NOMO-1 treated with DMSO at 0.1 percent for 48 hours (cell line): ENCODE data around the gene ACTL10.

Source experiments
- DNase-seq: peaks from one replicate; lab custom pipeline; 2025; ENCODE audit not compliant: unreplicated experiment; lab: John Stamatoyannopoulos, UW

The ACTL10 gene

DNA sequence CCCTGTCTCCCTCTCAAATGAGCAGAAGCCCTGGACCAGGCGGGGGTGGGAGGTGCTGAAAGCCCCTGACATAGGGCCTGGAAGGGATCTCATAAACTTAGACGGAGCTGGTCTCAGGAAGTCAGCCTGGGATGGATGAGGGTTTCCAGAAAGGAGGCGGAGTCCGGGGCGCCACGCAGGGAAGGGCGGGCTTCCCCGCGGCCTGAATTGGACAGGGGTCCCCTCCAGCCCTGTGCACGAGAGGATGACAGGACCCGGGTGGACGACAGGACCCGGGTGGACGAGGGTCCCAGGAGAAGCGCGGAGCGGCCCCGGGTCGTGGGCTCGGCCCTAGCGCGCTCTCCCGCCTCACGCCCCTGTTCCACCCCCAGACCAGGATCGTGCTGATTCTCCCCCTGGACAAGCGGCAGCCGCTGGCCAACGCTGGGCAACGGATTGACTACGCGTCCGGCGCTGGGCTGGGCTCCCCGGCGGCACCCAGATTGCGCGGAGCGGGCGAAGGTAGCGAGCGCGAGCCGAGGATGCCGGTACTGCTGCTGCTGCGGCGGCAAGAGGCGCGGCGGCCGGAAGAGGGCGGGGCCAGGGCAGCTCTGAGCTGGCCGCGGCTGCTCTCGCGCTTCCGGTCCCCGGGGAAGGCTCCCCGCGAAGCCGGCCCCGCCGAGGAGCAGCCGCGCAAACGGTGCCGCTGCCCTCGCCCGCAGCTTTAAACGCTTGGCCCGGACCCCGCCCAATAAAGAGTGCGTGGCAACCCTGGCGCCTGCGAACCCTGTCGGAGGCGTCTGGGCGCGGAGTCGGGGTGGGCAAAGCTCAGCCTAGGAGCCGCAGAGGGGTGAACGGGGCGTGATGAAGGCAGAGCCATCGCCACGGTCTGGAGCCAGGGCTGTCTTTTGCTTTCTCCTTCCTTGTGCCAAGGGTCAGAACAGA is 3.3 kb upstream of the ACTL10 start:
- DNase-seq, result peak; percentile 83

- DNase-seq, result no peak
Measured at GRCh38 chr20:33664085-33664761, 2.5 kb upstream of the ACTL10 start.

GRCh38 chr20:33664762-33665144 is 2.0 kb upstream of the ACTL10 start:
- no peak for DNase-seq

DNA sequence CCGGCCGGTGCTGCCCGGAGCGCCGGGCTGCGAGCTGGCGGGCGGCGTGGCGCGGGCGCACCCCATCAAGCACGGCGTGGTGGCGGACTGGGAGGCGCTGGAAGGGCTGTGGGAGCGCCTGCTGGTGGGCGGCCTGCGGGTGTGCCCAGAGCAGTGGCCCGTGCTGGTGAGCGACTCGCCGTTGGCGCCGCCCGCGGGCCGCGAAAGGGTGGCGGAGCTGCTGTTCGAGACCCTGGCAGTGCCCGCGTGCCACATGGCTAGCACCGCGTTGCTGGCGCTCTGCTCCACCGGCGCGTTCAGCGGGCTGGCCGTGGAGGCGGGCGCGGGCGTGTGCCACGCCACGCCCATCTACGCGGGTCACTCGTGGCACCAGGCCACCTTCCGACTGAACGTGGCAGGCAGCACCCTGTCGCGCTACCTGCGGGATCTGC is 517 bp downstream of the ACTL10 start:
- DNase-seq, result no peak

DNA sequence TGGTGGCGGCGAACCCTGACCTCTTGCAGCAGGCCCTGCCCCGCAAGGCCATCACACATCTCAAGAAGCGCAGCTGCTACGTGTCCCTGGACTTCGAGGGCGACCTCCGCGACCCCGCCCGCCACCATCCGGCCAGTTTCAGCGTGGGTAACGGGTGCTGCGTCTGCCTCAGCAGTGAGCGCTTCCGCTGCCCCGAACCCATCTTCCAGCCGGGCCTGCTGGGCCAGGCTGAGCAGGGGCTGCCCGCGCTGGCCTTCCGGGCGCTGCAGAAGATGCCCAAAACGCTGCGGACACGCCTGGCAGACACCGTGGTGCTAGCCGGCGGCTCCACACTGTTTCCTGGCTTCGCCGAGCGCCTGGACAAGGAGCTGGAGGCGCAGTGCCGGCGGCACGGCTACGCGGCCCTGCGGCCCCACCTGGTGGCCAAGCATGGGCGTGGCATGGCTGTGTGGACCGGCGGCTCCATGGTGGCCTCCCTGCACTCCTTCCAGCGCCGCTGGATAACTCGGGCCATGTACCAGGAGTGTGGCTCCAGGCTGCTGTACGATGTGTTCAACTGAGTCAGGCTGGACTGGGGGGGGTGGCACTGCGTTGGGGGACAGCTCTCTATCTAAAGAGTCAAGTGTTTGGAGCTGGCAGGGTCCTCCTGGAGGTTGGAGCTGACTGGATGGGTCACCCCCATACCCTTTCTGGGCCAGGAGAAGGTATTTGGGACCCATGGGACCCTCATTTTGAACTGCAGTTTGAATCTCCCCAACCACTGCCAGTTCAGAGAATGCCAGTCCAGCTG is 1.1 kb downstream of the ACTL10 start:
- peak; percentile 61 for DNase-seq

DNA sequence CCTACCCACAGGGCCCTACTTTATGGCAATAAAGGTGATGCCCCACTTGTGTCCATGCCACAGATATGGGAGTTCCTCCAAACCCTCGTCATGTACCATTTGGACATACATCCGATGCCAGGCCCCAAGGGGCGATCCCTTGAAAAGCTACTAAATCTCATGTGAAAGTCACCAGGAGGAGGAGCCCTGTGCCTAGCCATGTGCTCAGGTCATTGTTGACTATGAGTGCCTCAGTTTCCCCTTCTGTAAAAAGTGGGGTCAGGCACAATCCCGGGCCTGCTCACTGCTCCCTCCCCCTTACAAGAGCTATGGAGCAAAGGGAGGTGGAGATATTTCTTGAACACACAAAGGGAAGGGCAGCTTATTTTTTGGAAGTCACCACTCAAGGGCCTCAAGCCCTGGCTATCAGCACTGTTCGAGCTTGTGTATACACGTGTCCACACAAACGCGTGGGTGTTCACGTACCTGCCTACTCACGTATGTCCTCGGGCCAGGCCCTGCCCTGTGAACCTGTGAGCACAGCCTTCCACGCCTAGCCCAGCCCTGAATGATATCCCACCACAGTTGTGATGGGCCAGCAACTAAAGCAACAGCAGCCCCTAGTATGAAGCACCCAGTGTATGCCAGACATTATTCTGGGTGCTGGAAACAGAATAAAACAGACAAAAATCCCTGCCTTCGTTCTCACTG is 1.9 kb downstream of the ACTL10 start:
- no peak for DNase-seq

DNA sequence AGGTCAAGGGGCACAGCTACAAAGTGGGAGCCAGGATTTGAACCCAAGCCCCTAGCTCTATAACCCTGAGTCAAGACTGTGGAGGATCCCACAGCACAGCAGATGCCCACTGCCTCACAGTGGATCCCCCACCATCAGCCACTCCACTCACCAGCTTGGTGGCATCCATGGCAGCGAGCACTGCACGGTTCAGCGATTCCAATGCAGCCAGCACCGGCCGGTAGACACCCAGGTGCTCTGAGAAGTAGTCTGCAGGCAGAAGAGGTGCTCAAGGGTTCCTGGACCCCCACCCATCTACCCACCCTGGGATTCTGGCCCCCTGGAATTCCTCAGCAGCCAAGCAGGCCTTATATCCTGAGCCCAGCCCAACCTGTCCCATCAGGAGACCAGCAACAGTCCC is 2.5 kb downstream of the ACTL10 start:
- no peak for DNase-seq

GRCh38 chr20:33669873-33670640 is 3.3 kb downstream of the ACTL10 start:
- DNase-seq, result no peak

DNA sequence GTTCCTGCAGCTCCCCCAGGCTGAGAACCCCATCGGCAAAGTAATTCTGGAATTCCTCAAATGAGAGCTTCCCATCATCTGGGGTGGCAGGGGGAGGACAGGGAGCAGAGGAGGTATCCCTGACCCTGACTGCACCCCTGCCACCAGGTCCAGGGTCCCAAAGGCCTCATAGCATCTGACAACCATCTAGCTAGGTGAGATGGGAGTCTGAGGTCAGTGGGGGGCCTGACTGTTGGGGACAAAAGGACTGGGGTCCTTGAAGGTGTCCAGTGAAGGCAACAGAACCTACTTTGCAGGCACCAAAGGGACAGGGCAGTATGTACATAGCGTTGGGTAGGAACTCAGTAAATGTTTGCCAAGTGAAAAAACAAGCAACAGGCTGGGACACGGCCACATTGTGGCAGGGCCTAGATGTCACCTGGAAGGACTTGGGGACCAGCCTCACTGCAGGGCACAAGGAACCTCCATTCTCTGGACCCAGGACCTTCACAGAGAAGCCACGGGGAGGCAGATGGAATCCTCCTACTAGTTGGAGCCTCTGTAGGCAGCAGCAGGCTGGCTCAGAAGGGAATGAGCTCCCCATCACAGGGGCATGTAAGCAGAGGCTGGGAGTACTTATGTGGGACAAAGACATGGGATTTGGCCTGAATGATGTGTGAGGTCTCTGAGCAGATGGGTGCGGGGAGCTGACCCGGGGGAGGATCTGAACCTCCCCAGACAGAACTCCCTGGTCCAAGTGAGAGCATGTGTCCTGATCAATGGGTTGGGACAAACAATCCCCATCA is 4.2 kb downstream of the ACTL10 start:
- no peak for DNase-seq

- DNase-seq, result no peak
Measured at GRCh38 chr20:33671573-33672288, 5.0 kb downstream of the ACTL10 start.

DNA sequence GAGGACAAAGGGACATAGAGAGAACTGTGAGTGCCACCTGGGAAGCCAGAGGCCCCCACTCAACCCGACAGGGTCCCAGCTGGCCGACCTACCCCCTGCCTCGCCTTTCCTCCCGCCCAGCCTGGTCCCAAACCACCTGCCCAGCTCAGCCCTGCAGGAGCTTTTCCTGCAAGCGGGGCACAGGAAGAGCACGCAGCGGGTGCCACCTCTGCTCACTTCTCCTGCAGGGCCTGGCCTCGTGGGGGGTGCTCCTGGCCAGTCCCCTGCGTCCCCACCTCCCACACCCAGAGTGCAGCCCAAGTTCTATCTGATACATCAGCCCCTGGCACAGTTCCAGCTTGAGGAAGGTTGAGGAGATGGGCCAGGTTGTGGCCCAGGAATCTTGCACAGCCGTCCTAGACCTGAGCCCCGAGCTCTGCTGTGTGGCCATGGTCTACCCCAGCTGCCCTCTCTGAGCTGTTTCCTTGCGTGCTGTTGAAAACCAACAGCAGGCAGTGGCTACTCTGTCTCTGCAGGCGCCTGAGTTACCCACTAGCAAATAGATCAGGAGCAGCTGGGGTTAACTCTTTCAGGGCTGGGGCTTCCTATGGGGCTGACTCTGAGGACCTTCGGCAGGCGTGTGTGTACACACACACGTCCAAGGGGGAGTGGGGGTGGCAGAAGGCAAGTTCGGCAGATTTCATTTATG is 5.8 kb downstream of the ACTL10 start:
- peak; percentile 1 for DNase-seq

DNA sequence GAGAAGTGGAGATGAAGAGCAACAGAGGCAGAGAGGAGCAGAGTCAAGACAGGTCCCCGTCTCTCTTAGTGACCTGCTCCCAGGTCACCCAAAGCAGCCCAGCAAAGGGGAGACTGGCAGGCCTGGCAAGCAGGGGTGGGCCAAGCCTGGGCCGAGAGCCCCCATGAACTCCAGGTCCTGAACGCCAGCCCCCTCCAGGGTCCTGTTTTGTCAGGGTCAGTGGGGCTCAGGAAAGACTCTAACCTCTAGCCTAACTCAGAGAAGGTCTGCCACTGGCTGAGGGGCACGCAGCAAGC is 6.3 kb downstream of the ACTL10 start:
- no peak for DNase-seq

DNA sequence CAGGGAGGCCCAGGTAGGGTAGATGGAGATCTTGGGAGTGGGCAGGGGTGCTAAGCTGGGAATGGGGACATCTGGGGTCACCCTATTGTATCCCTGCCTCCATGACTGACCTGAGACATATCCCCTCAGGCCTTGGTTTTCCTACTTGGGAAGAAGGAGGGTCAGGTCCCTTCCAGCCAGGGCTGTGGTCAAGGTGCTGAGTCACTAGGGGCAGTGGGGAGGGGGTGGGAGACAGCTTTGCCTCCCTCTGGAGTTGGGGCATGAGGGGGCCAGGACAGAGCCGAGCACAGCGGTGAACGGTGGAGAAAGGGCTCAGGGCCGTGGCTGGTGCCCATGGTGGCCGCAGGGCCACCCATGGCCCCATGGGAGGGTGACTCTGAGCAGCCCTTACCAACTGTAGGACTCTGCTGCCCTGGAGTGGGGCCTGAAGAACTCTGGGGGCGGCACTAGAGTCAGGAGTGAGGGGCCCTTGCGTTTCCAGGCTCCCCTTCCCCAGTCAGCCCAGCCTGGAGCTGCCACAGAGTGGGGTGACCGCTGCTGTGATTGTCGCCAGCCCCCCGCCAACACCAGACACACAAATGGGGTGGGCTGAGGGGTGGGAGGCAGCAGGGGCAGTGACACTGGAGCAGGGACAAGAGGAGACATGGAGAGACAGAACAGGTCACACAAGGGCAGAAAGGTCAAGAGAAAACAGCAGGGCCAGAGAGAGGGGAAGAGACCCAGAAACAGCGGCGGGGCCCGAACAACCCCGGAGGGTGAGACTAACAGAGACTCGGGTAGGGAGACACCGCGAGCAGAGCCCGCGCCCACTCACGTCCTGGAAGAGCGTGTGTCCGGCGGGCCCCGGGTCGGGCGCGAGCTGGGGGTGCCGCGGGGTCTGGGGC is 6.9 kb downstream of the ACTL10 start:
- peak; percentile 29 for DNase-seq

GRCh38 chr20:33674294-33675135 is 7.8 kb downstream of the ACTL10 start, which contains the start of gene NECAB3:
NECAB3 (minus strand) TSS chr20:33674428; CDS start chr20:33674352, 76 bp downstream.
- peak; percentile 29 for DNase-seq

GRCh38 chr20:33675136-33675959 is 8.6 kb downstream of the ACTL10 start:
- DNase-seq, result no peak

GRCh38 chr20:33676121-33676520 is 9.4 kb downstream of the ACTL10 start:
- no peak for DNase-seq
